LHCN-M2 (cell line): ENCODE results near the gene CFAP97D1. TPM values are rescaled to one million over a fixed set of nuclear protein-coding genes. Genes with fewer than 3 reads are reported as not detected.

Source experiments
- DNase-seq: peaks from one replicate; pipeline ENCODE4 v3.0.0-alpha.2; 2012; ENCODE audit warnings: low read depth
- polyA plus RNA-seq: library from polyadenylated mRNA; unstranded; fragments of >200 nt; gene quantifications from one replicate; pipeline ENCODE4 v1.2.1, GENCODE V29; 2012; ENCODE audit warnings: missing spikeins
- total RNA-seq: library from RNA; depleted of rRNA; stranded (reverse); fragments of >200 nt; gene quantifications from 2 replicates; pipeline ENCODE4 v1.2.3, GENCODE V29; 2014; rRNA removed

Gene CFAP97D1
- under 0.01 and 0.06 TPM in 2 replicates for total RNA-seq
- polyA plus RNA-seq, result not detected

GRCh38 chr17:43780135-43780534, at the start of gene CFAP97D1:
Gene CFAP97D1 (plus strand): TSS chr17:43780435. CDS start chr17:43780463, 28 bp downstream.
- no peak for DNase-seq

GRCh38 chr17:43732958-43733357, 47.3 kb upstream of the CFAP97D1 start:
- peak; percentile 94 for DNase-seq

- DNase-seq, result peak; percentile 19
These were observed 46.3 kb upstream of the CFAP97D1 start for GRCh38 chr17:43733956-43734355.

GRCh38 chr17:43734376-43734775, 45.9 kb upstream of the CFAP97D1 start:
- peak; percentile 94 for DNase-seq

- peak; percentile 26 for DNase-seq
These were observed 43.8 kb upstream of the CFAP97D1 start for GRCh38 chr17:43736389-43736788.

GRCh38 chr17:43737722-43738121, 42.5 kb upstream of the CFAP97D1 start:
- DNase-seq, result no peak

- peak; percentile 82 for DNase-seq
These were observed 39.7 kb upstream of the CFAP97D1 start for GRCh38 chr17:43740541-43740940.

- DNase-seq, result no peak
These were observed 38.6 kb upstream of the CFAP97D1 start for GRCh38 chr17:43741636-43742035.

- DNase-seq, result peak; percentile 53
These were observed 34.7 kb upstream of the CFAP97D1 start for GRCh38 chr17:43745541-43745940.

- no peak for DNase-seq
These were observed 30.1 kb upstream of the CFAP97D1 start for GRCh38 chr17:43750153-43750552.

- peak; percentile 62 for DNase-seq
These were observed 26.6 kb upstream of the CFAP97D1 start for GRCh38 chr17:43753493-43754129.

GRCh38 chr17:43754947-43755346, 25.3 kb upstream of the CFAP97D1 start:
- DNase-seq, result no peak

GRCh38 chr17:43755389-43755875, 24.8 kb upstream of the CFAP97D1 start:
- no peak for DNase-seq

- no peak for DNase-seq
These were observed 24.0 kb upstream of the CFAP97D1 start for GRCh38 chr17:43756201-43756600.

GRCh38 chr17:43757171-43757660, 23.0 kb upstream of the CFAP97D1 start:
- DNase-seq, result no peak

- no peak for DNase-seq
These were observed 22.1 kb upstream of the CFAP97D1 start for GRCh38 chr17:43758086-43758485.

- no peak for DNase-seq
These were observed 21.6 kb upstream of the CFAP97D1 start, which contains the start of gene SOST for GRCh38 chr17:43758497-43759174. Gene SOST (minus strand): TSS chr17:43758791. CDS start chr17:43758741, 50 bp downstream.

GRCh38 chr17:43759836-43760235, 20.4 kb upstream of the CFAP97D1 start:
- no peak for DNase-seq

- DNase-seq, result peak; percentile 87
These were observed 19.9 kb upstream of the CFAP97D1 start for GRCh38 chr17:43760254-43760852.

GRCh38 chr17:43766413-43767052, 13.7 kb upstream of the CFAP97D1 start:
- peak; percentile 42 for DNase-seq

- DNase-seq, result no peak
These were observed 13.1 kb upstream of the CFAP97D1 start for GRCh38 chr17:43767053-43767712.
